Vagina (tissue), 2 donors: Measurements from ENCODE around the gene KCNQ2. TPM values are rescaled to one million over a fixed set of nuclear protein-coding genes. Genes with fewer than 3 reads are reported as not detected.

Experiments used
- DNase-seq, 2 donors: peaks; one replicate each; pipeline ENCODE4 v3.0.0-alpha.2; 2017; ENCODE audit errors: extremely low spot score in 2 of 2
- H3K27ac ChIP-seq: fragments of 200-600 bp; sonication (generic); one replicate; pipeline ENCODE4 v1.5.1; 2019
- H3K27me3 ChIP-seq: fragments of 200-600 bp; sonication (generic); one replicate; pipeline ENCODE4 v1.5.1; 2019
- H3K36me3 ChIP-seq, 2 donors: fragments of 200-600 bp; sonication (generic); one replicate each; pipeline ENCODE4 v1.5.1; 2017 to 2019
- H3K4me1 ChIP-seq: fragments of 200-600 bp; sonication (generic); one replicate; pipeline ENCODE4 v1.5.1; 2019
- H3K4me3 ChIP-seq, 2 donors: fragments of 200-600 bp; sonication (generic); 1 replicate in 1 of 2; 2 replicates in 1 of 2; pipeline ENCODE4 v1.5.1; 2016 to 2019
- H3K9me3 ChIP-seq: fragments of 200-600 bp; sonication (generic); one replicate; pipeline ENCODE4 v1.5.1; 2019
- CTCF ChIP-seq, 3 experiments: fragments of 450-650 bp in 2 of 3; fragments of 200-600 bp in 1 of 3; sonication (generic) in 1 of 3; IDR thresholded peaks; one replicate each; pipeline ENCODE4 v1.5.1; 2017 to 2019; ENCODE audit warnings: antibody characterized with exemption in 3 of 3, mild to moderate bottlenecking in 2 of 3, moderate library complexity in 2 of 3
- POLR2A ChIP-seq, 2 donors: fragments of 450-650 bp; IDR thresholded peaks; one replicate each; pipeline ENCODE4 v1.6.1; 2017; ENCODE audit warnings: antibody characterized with exemption in 2 of 2, mild to moderate bottlenecking in 2 of 2, moderate library complexity in 2 of 2
- POLR2AphosphoS5 ChIP-seq, 2 donors: sonication (generic); formaldehyde crosslinking; IDR thresholded peaks; one replicate each; pipeline ENCODE4 v1.9.0; 2017; ENCODE audit warnings: antibody characterized with exemption in 2 of 2, mild to moderate bottlenecking in 2 of 2, low read depth in 1 of 2; ENCODE audit not compliant: insufficient read depth in 1 of 2
- intact Hi-C: fragments of 100-400 bp; cut with DNase I; formaldehyde crosslinking; loops from one replicate; pipeline ENCODE4 v1.15.1; 2023
- total RNA-seq: library from RNA; depleted of rRNA; stranded (reverse); fragments of >200 nt; gene quantifications from one replicate; pipeline ENCODE4 v1.2.3, GENCODE V29; 2016

Gene KCNQ2
- total RNA-seq, 1 donor from 2014 or later, result 1.2 TPM

GRCh38 chr20:63418617-63419016, 53.8 kb downstream of the KCNQ2 start:
- Histone ChIP-seq H3K36me3 (no peaks in the 10 kb centered on the region), H3K9me3 (no peaks in the 10 kb centered on the region), H3K4me1 (no peaks in the 10 kb centered on the region), H3K4me3 (no peak overlapping the region), H3K27me3 (no peaks in the 10 kb centered on the region), H3K27ac (no peak overlapping the region)
- no peak for TF ChIP-seq POLR2AphosphoS5 (IDR thresholded peaks at IDR 0.05; ENCODE audit: insufficient read depth in 1 of 2, low read depth in 1 of 2)
- TF ChIP-seq POLR2A (IDR thresholded peaks at IDR 0.05), result no peak
- TF ChIP-seq CTCF (IDR thresholded peaks at IDR 0.05), result no peak
- DNase-seq, result no peak
- intact Hi-C loops, result no loop called here

GRCh38 chr20:63417738-63418120, 54.7 kb downstream of the KCNQ2 start:
- intact Hi-C loops, result no loop called here
- Histone ChIP-seq H3K4me3 (no peak overlapping the region), H3K27ac (no peak overlapping the region), H3K36me3 (no peaks in the 10 kb centered on the region), H3K4me1 (no peaks in the 10 kb centered on the region), H3K27me3 (no peaks in the 10 kb centered on the region), H3K9me3 (no peaks in the 10 kb centered on the region)
- DNase-seq, result no peak
- no peak for TF ChIP-seq CTCF (IDR thresholded peaks at IDR 0.05)
- no peak for TF ChIP-seq POLR2A (IDR thresholded peaks at IDR 0.05)
- TF ChIP-seq POLR2AphosphoS5 (IDR thresholded peaks at IDR 0.05; ENCODE audit: insufficient read depth in 1 of 2, low read depth in 1 of 2), result no peak

GRCh38 chr20:63417097-63417737, 55.2 kb downstream of the KCNQ2 start:
- H3K27me3 ChIP-seq, result no peaks in the 10 kb centered on the region
- H3K27ac ChIP-seq, result no peak overlapping the region
- no peaks in the 10 kb centered on the region for H3K9me3 ChIP-seq
- TF ChIP-seq POLR2AphosphoS5 (IDR thresholded peaks at IDR 0.05; ENCODE audit: insufficient read depth in 1 of 2, low read depth in 1 of 2) (no peak), POLR2A (IDR thresholded peaks at IDR 0.05) (no peak), CTCF (IDR thresholded peaks at IDR 0.05) (no peak)
- H3K4me3 ChIP-seq, result no peak overlapping the region
- no peaks in the 10 kb centered on the region for H3K4me1 ChIP-seq
- intact Hi-C loops, result no loop called here
- no peak for DNase-seq
- H3K36me3 ChIP-seq, result no peaks in the 10 kb centered on the region

- H3K27me3 ChIP-seq, result no peaks in the 10 kb centered on the region
- intact Hi-C loops, result no loop called here
- H3K9me3 ChIP-seq, result no peaks in the 10 kb centered on the region
- no peaks in the 10 kb centered on the region for H3K4me1 ChIP-seq
- H3K4me3 ChIP-seq, result no peak overlapping the region
- DNase-seq, result no peak
- H3K36me3 ChIP-seq, result no peaks in the 10 kb centered on the region
- no peak for TF ChIP-seq POLR2A (IDR thresholded peaks at IDR 0.05)
- TF ChIP-seq POLR2AphosphoS5 (IDR thresholded peaks at IDR 0.05; ENCODE audit: insufficient read depth in 1 of 2, low read depth in 1 of 2), result no peak
- no peak for TF ChIP-seq CTCF (IDR thresholded peaks at IDR 0.05)
- no peak overlapping the region for H3K27ac ChIP-seq
Observed at GRCh38 chr20:63416631-63417030, 55.8 kb downstream of the KCNQ2 start.

- intact Hi-C loops, result no loop called here
- H3K36me3 ChIP-seq, result no peaks in the 10 kb centered on the region
- no peaks in the 10 kb centered on the region for H3K27me3 ChIP-seq
Observed at GRCh38 chr20:63415647-63416391, 56.6 kb downstream of the KCNQ2 start.

More at GRCh38 chr20:63415647-63416391, 56.6 kb downstream of the KCNQ2 start:
- no peak overlapping the region for H3K4me3 ChIP-seq
- no peaks in the 10 kb centered on the region for H3K4me1 ChIP-seq
- TF ChIP-seq CTCF (IDR thresholded peaks at IDR 0.05), result no peak
- no peak for TF ChIP-seq POLR2A (IDR thresholded peaks at IDR 0.05)
- TF ChIP-seq POLR2AphosphoS5 (IDR thresholded peaks at IDR 0.05; ENCODE audit: insufficient read depth in 1 of 2, low read depth in 1 of 2), result no peak
- H3K27ac ChIP-seq, result no peak overlapping the region
- DNase-seq, result no peak
- H3K9me3 ChIP-seq, result no peaks in the 10 kb centered on the region
